NCI-H2171 (cell line): ENCODE measurements around the gene GGA2.
"Not testable (repeated sequence)": the region's sequence is repeated elsewhere in the genome, so short reads cannot be mapped to it uniquely, and the experiment has no call there.

Experiments
- DNase-seq: peaks from one replicate; lab custom pipeline; 2025; lab: John Stamatoyannopoulos, UW

GGA2 gene, protein sequence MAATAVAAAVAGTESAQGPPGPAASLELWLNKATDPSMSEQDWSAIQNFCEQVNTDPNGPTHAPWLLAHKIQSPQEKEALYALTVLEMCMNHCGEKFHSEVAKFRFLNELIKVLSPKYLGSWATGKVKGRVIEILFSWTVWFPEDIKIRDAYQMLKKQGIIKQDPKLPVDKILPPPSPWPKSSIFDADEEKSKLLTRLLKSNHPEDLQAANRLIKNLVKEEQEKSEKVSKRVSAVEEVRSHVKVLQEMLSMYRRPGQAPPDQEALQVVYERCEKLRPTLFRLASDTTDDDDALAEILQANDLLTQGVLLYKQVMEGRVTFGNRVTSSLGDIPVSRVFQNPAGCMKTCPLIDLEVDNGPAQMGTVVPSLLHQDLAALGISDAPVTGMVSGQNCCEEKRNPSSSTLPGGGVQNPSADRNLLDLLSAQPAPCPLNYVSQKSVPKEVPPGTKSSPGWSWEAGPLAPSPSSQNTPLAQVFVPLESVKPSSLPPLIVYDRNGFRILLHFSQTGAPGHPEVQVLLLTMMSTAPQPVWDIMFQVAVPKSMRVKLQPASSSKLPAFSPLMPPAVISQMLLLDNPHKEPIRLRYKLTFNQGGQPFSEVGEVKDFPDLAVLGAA

GRCh38 chr16:23510164-23510914, at the start of gene GGA2:
Gene GGA2 (minus strand): TSS chr16:23510494. CDS start chr16:23510411, 83 bp downstream.
- DNase-seq, result peak; percentile 65

DNA sequence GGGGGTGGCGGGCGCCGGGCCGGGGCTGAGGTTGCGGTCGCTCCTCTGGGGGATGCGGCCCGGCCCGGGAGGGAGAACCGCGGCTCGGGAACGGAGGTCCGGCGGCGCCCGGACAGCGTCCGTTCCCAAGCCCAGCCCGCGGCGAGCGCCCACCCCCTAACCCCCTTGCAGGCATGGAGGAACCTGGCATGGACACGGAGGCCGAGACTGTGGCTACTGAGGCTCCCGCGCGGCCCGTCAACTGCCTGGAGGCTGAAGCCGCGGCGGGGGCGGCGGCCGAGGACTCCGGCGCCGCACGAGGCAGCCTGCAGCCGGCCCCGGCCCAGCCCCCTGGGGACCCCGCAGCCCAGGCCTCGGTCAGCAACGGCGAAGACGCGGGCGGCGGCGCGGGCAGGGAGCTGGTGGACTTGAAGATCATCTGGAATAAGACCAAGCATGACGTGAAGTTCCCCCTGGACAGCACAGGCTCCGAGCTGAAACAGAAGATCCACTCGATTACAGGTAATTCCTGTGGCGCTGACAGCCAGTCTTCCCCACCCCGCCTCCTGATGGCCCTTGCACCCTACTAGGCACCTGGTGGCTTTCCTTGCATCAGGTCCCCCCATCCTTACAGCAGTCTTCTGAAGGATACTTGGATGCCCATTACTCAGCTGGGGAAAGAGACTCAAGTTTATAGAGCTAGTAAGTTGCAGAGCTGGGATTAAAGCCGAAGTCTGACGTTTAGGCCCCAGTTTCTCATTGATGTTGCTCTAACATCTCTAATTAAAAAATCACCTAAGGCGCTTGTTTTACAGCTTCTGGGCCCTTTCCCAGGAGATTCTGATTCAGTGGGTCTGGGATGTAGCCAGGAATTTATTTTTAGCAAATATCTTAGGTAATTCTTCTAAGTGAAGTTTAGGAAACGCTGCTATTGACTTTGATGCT, 47.7 kb upstream of the GGA2 start:
- no peak for DNase-seq

DNA sequence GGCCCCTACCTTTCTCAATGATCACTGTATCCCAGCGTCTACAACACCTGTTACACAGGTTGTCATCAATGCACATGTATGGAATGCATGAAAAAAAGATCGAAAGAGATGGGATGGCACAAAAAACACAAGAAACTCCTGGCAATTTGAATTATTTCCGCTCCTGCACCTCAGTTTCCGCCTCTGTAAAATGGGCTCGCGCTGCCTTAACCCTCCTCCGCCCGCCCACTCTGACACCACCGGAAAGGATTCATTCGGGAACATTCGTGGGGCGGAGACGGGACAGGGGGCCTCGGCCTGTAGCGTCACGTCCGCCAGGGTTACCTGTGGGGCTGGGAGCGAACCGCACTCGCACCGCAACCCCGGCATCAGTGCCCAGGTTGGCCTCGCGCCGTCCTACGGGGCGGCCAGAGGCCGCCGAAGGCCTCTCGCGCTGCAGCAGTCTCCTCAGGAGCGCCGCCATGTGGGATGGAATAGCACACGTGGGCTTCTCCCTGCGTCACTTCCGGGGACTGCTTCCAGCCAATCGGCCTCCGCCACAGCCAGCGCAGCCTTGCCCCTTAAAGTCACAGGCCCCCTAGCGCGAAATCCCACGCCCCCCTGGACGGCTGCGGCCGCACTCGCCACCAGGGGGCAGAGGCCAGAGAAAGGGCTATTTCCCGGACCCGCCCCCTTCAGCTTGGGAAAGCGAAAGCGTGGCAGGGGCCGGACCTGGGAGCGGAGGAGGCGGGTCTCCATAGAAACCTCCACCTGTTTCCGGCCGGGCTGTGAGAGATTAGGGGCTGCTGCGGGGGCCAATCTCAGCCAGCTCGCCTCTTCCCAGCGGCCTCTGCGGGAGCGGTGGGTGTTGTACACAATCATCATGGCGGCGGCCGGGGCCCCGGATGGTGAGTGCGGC, 46.8 kb upstream of the GGA2 start, which contains the start of the genes EARS2 and UBFD1:
TSS of gene EARS2 (minus strand) at position 470 of the 898 bp plus-strand sequence. CDS start at position 463, 7 bp downstream.
TSS of gene UBFD1 (plus strand) at position 847 of the 898 bp plus-strand sequence. CDS start at position 863, 16 bp downstream.
- DNase-seq, result peak; percentile 99

DNA sequence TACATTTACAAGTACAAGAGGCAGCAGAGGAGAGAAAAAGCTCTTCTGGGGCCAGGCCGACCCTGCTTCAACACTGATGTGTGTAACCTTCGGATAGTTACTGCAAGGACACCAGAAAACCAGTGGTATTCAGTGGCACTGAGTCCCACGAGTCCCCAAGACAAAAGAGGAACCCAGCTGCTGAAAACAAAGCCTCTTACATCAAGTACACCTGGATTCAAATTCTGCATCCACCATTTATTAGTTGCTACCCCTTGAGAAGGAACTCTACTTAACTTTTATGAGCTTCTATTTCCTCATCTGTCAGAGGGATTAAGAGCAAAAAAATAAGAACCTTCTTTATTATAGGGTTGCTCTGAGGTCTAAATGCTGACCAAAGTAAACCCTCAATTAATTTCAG, 44.2 kb upstream of the GGA2 start:
- no peak for DNase-seq

GRCh38 chr16:23552161-23552560, 41.9 kb upstream of the GGA2 start:
- DNase-seq, result no peak

- no peak for DNase-seq
Measured at GRCh38 chr16:23549938-23550337, 39.6 kb upstream of the GGA2 start.

GRCh38 chr16:23544436-23544835, 34.1 kb upstream of the GGA2 start:
- no peak for DNase-seq

GRCh38 chr16:23540817-23541178, 30.5 kb upstream of the GGA2 start:
- not testable (repeated sequence) for DNase-seq

GRCh38 chr16:23539984-23540816, 29.9 kb upstream of the GGA2 start:
- DNase-seq, result no peak

GRCh38 chr16:23538919-23539278, 28.6 kb upstream of the GGA2 start:
- DNase-seq, result no peak

DNA sequence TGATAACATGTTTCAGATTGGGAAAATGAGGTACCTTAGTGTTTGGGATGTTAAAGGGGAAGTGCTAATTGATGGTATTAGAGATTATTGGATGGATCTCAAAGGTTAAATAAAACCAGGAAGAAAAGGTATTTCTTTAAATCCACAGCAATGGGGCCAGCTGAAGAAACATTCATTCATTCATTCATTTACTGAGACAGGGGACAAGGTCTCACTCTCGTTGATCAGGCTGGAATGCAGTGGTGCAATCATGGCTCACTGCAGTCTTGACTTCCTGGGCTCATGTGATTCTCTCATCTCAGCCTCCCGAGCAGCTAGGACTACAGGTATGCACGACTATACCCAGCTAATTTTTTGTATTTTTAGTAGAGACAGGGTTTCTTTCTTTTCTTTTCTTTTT, 27.1 kb upstream of the GGA2 start:
- no peak for DNase-seq

DNA sequence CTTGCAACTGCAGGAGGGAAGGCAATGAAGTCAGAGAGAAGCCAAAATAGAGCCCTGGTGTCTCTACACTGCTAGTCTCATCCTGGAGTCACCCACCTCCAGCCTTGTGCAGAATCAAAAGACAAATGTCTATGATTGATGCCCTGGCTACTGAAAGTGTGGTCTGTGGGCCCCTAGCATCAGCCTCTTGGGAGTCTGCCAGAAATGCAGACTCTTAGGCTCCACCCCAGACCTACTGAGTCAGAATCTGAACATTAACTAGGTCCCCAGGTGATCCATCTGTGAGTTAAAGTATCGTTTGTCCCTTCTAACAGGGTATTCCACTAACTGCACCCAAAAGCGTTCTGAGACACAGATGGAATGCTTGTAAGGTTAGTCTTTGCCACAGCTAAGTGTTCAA, 25.6 kb upstream of the GGA2 start:
- no peak for DNase-seq

- no peak for DNase-seq
Measured at GRCh38 chr16:23534868-23535860, 24.9 kb upstream of the GGA2 start.

GRCh38 chr16:23532448-23532847, 22.2 kb upstream of the GGA2 start:
- no peak for DNase-seq

GRCh38 chr16:23530062-23530461, 19.8 kb upstream of the GGA2 start:
- no peak for DNase-seq

DNA sequence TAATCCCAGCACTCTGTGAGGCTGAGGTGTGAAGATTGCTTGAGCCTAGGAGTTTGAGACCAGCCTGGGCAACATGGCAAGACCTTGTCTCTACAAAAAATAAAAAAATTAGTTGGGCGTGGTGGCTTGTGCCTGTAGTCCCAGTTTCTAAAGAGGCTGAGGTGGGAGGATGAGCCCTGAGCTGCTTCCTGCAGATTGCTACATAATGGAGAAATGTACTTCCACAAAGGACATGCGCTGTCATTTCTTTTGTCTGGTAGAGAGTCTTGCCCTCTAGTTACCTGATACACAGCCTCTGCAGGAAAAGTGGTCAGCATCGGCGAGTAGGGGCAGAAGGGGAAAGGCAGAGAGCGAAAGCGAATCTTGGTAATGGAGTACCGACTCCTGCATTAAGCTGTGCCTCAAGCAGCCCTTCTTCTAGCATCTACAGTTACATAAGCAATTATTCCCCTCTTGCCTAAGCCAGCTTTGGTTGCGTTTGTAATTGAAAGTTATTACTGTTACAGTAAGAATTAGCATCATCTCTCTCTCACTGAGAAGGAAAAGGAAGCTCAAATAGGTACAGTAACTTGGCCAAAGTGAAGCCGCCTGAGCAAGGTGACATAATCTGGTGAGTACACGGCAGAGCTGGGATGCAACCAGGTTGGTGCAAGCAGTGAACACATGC, 18.5 kb upstream of the GGA2 start:
- no peak for DNase-seq

- no peak for DNase-seq
Measured at GRCh38 chr16:23527961-23528643, 17.8 kb upstream of the GGA2 start.
